Measurements from ENCODE around the gene CHRNB2. TPM values are rescaled to one million over a fixed set of nuclear protein-coding genes. Genes with fewer than 3 reads are reported as not detected.

CHRNB2 gene
- total RNA-seq, 1 donor, result under 0.01 TPM

DNA sequence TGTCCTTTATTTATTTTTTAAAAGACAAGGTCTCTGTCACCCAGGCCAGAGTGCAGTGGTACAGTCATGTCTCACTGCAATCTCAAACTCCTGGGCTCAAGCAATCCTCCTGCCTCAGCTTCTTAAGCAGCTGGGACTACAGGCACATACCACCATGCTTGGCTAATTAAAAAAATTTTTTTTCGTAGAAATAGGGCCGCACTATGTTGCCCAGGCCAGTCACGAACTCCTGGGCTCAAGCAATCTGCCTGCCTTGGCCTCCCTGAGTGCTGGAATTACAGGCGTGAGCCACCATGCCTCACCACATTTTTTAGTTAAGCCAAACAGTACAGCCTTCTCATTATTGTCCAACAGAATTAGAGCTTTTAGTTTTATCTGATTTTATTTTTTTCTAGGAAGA is 47.8 kb downstream of the CHRNB2 start:
- Histone ChIP-seq H4K20me1 (ENCODE audit: insufficient read depth, low read length) (peaks cover 48% of the 10 kb centered on the region), H3K36me3 (ENCODE audit: insufficient read depth, low read length) (no peaks in the 10 kb centered on the region)

DNA sequence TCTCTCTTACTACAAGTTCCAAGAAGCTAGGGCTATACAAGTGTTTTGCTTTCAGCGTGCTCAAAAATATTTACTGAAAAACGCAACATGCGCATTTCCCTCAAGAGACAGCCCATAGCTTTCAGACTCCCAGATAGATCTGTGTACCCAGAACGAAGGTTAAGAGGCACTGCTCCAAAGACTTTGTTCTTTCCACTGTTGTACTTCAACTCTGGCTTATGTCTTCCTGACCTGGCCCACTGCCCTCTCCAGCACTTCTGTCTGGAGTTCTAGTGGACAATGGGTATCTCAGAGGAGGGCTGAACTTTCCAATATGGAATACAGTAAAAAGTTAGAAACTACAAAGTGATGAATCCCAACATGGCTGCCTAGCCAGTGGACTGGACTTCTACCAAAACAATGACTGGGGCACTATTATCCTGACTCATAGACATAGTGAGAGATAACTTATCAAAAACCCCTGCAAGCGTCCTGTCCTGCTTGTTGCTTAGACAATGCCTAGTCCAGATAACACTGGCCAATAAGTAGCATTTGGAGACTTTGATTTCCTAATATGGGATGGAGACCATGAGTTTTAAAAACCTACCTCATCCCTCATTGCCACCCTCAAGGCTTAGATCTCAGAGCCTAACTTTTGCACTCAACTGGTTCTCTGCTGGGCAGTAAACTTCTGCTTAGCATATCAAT is 49.2 kb downstream of the CHRNB2 start:
- no peak for DNase-seq (ENCODE audit: insufficient read length, low spot score, missing footprints)
- no peaks in the 10 kb centered on the region for H3K27me3 ChIP-seq (ENCODE audit: insufficient read depth, low read length)
- no peak overlapping the region for H3K4me2 ChIP-seq (ENCODE audit: insufficient read depth, low read length)
- peak overlapping the region; percentile 9 for H3K27ac ChIP-seq (ENCODE audit: low read depth, low read length)
- no peak overlapping the region for H2AFZ ChIP-seq (ENCODE audit: low read length)
- TF ChIP-seq, protein P1, sequence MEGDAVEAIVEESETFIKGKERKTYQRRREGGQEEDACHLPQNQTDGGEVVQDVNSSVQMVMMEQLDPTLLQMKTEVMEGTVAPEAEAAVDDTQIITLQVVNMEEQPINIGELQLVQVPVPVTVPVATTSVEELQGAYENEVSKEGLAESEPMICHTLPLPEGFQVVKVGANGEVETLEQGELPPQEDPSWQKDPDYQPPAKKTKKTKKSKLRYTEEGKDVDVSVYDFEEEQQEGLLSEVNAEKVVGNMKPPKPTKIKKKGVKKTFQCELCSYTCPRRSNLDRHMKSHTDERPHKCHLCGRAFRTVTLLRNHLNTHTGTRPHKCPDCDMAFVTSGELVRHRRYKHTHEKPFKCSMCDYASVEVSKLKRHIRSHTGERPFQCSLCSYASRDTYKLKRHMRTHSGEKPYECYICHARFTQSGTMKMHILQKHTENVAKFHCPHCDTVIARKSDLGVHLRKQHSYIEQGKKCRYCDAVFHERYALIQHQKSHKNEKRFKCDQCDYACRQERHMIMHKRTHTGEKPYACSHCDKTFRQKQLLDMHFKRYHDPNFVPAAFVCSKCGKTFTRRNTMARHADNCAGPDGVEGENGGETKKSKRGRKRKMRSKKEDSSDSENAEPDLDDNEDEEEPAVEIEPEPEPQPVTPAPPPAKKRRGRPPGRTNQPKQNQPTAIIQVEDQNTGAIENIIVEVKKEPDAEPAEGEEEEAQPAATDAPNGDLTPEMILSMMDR (IDR thresholded peaks at IDR 0.05; ENCODE audit: extremely low read depth, low read depth, low read length), result no peak
- H3K4me1 ChIP-seq (ENCODE audit: insufficient read depth, low read length), result peaks cover 5% of the 10 kb centered on the region
- H3K9me3 ChIP-seq (ENCODE audit: low read depth, low read length), result no peaks in the 10 kb centered on the region
- no peaks in the 10 kb centered on the region for H3K36me3 ChIP-seq (ENCODE audit: insufficient read depth, low read length)
- H3K4me3 ChIP-seq (ENCODE audit: insufficient read depth, low read length), result no peak overlapping the region
- peaks cover 50% of the 10 kb centered on the region for H4K20me1 ChIP-seq (ENCODE audit: insufficient read depth, low read length)
- H3K79me2 ChIP-seq (ENCODE audit: insufficient read depth, low read length), result peaks cover 89% of the 10 kb centered on the region

More for the DNA sequence above, 47.8 kb downstream of the CHRNB2 start:
- Histone ChIP-seq H3K27ac (ENCODE audit: low read depth, low read length) (no peak overlapping the region), H3K27me3 (ENCODE audit: insufficient read depth, low read length) (no peaks in the 10 kb centered on the region), H3K79me2 (ENCODE audit: insufficient read depth, low read length) (peaks cover 91% of the 10 kb centered on the region), H3K4me2 (ENCODE audit: insufficient read depth, low read length) (no peak overlapping the region), H3K4me3 (ENCODE audit: insufficient read depth, low read length) (no peak overlapping the region), H3K9me3 (ENCODE audit: low read depth, low read length) (no peaks in the 10 kb centered on the region), H3K4me1 (ENCODE audit: insufficient read depth, low read length) (peaks cover 5% of the 10 kb centered on the region), H2AFZ (ENCODE audit: low read length) (no peak overlapping the region)
- TF ChIP-seq, protein P1 (IDR thresholded peaks at IDR 0.05; ENCODE audit: extremely low read depth, low read depth, low read length), result no peak
- DNase-seq (ENCODE audit: insufficient read length, low spot score, missing footprints), result no peak

DNA sequence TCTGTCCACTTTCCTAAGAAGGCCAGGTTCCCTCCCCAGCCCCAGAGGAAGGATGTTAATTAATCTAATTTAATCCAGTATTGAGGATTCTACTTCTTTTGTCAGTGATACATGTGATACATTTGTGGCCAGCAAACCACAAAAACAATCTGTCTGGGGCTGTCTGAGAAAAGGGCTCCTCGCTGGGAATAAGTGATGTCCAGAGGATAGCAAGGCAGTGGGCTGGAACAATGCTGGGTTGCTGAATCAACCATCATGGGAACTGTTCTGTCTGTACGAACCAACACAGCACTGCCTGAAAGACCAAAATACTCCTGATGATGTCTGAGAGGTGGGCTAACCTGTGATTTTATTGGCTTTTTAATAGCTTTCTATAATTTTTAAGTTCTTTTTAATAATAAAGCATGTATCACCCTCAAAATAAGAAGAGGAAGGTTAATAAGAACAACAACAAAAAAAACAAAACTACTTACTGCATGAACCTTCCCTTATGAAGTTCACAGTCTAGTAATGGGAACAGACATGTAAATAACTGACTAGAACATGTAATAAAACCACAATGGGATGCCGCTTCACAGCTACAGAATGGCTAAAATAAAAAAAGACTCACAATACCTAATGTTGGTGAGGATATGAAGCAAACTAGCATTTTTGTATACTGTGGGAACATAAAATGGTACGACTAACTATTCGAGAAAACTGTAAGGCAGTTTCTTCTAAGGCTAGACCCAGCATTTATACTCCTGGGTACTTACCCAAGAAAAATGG is 51.8 kb downstream of the CHRNB2 start:
- H3K9me3 ChIP-seq (ENCODE audit: low read depth, low read length), result no peaks in the 10 kb centered on the region
- no peak overlapping the region for H3K4me3 ChIP-seq (ENCODE audit: insufficient read depth, low read length)
- no peaks in the 10 kb centered on the region for H3K27me3 ChIP-seq (ENCODE audit: insufficient read depth, low read length)
- no peak overlapping the region for H2AFZ ChIP-seq (ENCODE audit: low read length)
- no peaks in the 10 kb centered on the region for H3K36me3 ChIP-seq (ENCODE audit: insufficient read depth, low read length)
- no peak for DNase-seq (ENCODE audit: insufficient read length, low spot score, missing footprints)
- no peak overlapping the region for H3K27ac ChIP-seq (ENCODE audit: low read depth, low read length)
- H3K4me2 ChIP-seq (ENCODE audit: insufficient read depth, low read length), result no peak overlapping the region
- H3K79me2 ChIP-seq (ENCODE audit: insufficient read depth, low read length), result peaks cover 93% of the 10 kb centered on the region
- peaks cover 64% of the 10 kb centered on the region for H4K20me1 ChIP-seq (ENCODE audit: insufficient read depth, low read length)
- H3K4me1 ChIP-seq (ENCODE audit: insufficient read depth, low read length), result peaks cover 8% of the 10 kb centered on the region
- TF ChIP-seq, protein P1 (IDR thresholded peaks at IDR 0.05; ENCODE audit: extremely low read depth, low read depth, low read length), result no peak

DNA sequence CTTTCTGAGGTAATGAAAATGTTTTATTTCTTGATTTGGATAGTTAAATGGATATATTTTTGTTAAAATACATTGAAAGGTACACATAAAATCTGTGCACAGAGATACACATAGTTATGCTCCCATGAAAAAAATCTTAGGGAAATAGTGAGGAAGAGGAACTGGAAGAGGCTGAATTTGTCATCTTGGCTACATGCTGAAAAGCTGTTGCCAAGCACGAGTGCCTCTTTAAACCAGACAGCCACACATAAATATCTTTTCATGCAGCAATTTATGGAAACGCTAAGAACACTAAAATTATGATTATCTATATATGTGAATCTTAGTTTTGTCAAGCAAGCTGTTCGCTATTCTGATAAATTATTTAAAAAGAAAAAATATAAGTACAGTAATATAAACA is 53.2 kb downstream of the CHRNB2 start:
- H3K4me3 ChIP-seq (ENCODE audit: insufficient read depth, low read length), result no peak overlapping the region
- H4K20me1 ChIP-seq (ENCODE audit: insufficient read depth, low read length), result peaks cover 62% of the 10 kb centered on the region
- no peak overlapping the region for H3K27ac ChIP-seq (ENCODE audit: low read depth, low read length)
- no peak for DNase-seq (ENCODE audit: insufficient read length, low spot score, missing footprints)
- TF ChIP-seq, protein P1 (IDR thresholded peaks at IDR 0.05; ENCODE audit: extremely low read depth, low read depth, low read length), result no peak
- no peaks in the 10 kb centered on the region for H3K27me3 ChIP-seq (ENCODE audit: insufficient read depth, low read length)
- H3K4me2 ChIP-seq (ENCODE audit: insufficient read depth, low read length), result no peak overlapping the region
- H2AFZ ChIP-seq (ENCODE audit: low read length), result no peak overlapping the region
- H3K4me1 ChIP-seq (ENCODE audit: insufficient read depth, low read length), result peaks cover 18% of the 10 kb centered on the region
- H3K79me2 ChIP-seq (ENCODE audit: insufficient read depth, low read length), result peaks cover 92% of the 10 kb centered on the region
- no peaks in the 10 kb centered on the region for H3K36me3 ChIP-seq (ENCODE audit: insufficient read depth, low read length)
- no peaks in the 10 kb centered on the region for H3K9me3 ChIP-seq (ENCODE audit: low read depth, low read length)

Measured in osteoblast (primary cell).